Dendritic cell treated with granulocyte-macrophage colony-stimulating factor and Interleukin-4, amounts not matched to agents 40 ng/mL and 50 ng/mL, for 4 days (primary cell): Measurements from ENCODE around the gene MOB2.
A peak's percentile ranks its signal among the peaks of the same experiment; 100 is the strongest.

Source experiments
- H3K27ac Mint-ChIP-seq: one replicate; pipeline ENCODE4 v1.8.0; 2022; ENCODE audit warnings: mild to moderate bottlenecking, mixed read lengths
- H3K27me3 Mint-ChIP-seq: one replicate; pipeline ENCODE4 v1.8.0; 2022; ENCODE audit warnings: mild to moderate bottlenecking, mixed read lengths
- H3K36me3 Mint-ChIP-seq: one replicate; pipeline ENCODE4 v1.8.0; 2022; ENCODE audit warnings: low read depth, mixed read lengths
- H3K4me1 Mint-ChIP-seq: one replicate; pipeline ENCODE4 v1.8.0; 2022; ENCODE audit warnings: low read depth, mixed read lengths
- H3K4me3 Mint-ChIP-seq: one replicate; pipeline ENCODE4 v1.8.0; 2022; ENCODE audit warnings: mild to moderate bottlenecking, moderate library complexity, mixed read lengths
- H3K9me3 Mint-ChIP-seq: one replicate; pipeline ENCODE4 v1.8.0; 2022; ENCODE audit warnings: mixed read lengths
- intact Hi-C: fragments of 100-400 bp; cut with micrococcal nuclease; formaldehyde crosslinking; loops from one replicate; pipeline ENCODE4 v1.15.0; 2022

The MOB2 gene

DNA sequence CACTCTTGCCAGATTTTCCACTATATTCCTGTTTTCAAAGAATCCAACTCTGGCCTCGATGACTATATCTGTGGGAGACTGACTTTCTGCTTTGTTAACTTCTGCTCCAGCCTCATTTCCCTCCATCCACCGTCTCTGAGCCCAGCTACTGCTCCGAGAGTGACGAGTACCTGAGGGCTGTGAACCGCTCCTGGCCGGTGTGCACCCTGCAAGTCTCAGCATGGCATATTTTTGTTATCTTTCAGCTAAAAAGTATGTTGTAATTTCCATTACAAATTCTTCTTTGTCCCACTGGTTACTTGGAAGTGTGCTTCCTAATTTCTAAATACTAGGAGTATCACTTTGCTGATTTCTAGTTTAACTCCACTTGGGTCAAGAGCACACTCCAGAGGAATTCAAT is 36.5 kb upstream of the MOB2 start:
- intact Hi-C loops = no loop called here
- H3K4me3 Mint-ChIP-seq = no peak overlapping the region

DNA sequence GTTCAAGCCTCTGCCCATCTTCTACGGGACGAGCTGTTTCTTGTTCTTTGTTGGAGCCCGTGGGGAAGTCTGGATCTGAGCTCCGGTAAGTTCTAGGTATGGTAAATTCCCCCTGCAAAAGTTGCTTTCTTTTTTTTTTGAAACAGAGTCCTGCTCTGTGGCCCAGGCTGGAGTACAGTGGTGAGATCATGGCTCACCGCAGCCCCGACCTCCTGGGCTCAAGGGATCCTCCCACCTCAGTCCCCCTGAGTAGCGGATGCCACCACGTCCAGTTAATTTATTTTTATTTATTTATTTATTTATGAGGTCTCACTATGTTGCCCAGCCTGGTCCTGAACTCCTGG is 35.5 kb upstream of the MOB2 start:
- Mint-ChIP-seq H3K4me1 (peaks cover 8% of the 10 kb centered on the region), H3K9me3 (no peaks in the 10 kb centered on the region), H3K27ac (no peak overlapping the region), H3K4me3 (no peak overlapping the region), H3K36me3 (peaks cover 24% of the 10 kb centered on the region), H3K27me3 (no peaks in the 10 kb centered on the region)
- intact Hi-C loops = no loop called here

More for the DNA sequence above, 36.5 kb upstream of the MOB2 start:
- no peaks in the 10 kb centered on the region for H3K4me1 Mint-ChIP-seq
- no peaks in the 10 kb centered on the region for H3K27me3 Mint-ChIP-seq
- no peaks in the 10 kb centered on the region for H3K9me3 Mint-ChIP-seq
- peaks cover 17% of the 10 kb centered on the region for H3K36me3 Mint-ChIP-seq
- no peak overlapping the region for H3K27ac Mint-ChIP-seq

DNA sequence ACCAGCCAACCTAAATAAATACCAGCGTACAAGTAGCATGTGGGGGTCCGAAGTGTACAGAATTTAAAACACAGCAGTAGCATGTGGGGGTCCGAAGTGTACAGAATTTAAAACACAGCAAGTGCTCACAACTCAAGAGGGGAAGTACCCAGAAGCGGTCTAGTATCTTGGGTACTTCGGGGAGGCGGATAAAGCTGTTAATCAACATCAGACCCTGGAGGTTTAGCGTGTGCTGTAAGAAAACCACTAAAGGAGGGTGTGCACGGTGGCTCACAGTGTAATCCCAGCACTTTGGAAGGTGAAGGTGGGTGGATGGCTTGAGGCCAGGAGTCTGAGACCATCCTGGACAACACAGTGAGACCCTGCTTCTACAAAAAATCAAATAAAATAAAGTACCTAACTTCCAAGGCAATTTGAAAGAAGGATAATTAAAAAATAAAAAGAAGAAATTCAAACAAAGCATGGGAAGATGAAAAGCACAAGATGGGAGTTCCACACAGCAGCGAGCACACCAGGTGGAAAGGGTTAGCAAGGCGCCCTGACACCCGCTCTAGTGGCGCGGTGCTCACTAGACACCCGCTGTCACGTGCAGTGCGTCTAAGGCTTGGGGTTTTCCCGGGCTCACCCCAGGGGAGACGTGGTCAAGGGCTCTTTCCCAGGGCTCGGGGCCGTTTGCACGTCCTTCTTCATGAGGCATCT is 35.0 kb upstream of the MOB2 start:
- H3K4me1 Mint-ChIP-seq = peaks cover 11% of the 10 kb centered on the region
- H3K27me3 Mint-ChIP-seq = no peaks in the 10 kb centered on the region
- no peaks in the 10 kb centered on the region for H3K9me3 Mint-ChIP-seq
- H3K4me3 Mint-ChIP-seq = no peak overlapping the region
- peaks cover 24% of the 10 kb centered on the region for H3K36me3 Mint-ChIP-seq
- H3K27ac Mint-ChIP-seq = peak overlapping the region; percentile 7
- intact Hi-C loops = no loop called here

DNA sequence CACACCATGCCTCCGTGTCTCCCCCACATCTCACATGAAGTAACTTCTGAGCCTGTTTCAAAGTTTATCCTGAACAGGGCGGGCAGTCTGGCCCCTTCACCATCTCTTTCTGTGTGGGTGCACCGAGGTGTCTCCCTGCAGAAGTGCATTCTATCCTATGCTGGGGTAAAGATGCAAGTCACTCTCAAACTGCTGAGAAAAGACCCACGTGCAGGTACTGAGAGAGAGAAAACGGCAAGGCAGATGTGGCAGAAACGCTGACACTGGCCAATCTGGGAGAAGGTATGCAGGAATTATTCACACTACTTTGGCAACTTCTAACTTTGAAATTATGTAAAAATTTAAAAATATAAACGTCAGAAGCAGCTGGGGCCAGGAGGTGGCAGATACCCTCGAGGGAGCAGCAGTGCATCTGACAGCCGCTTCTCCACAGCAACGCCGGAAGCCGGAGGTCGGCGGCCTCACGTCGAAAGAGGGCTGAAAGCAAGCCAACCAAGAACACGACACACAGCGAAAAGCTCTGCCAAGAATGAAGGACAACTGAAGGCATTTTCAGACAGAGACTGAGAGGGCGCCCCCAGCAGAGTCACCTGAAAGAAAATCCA is 34.2 kb upstream of the MOB2 start:
- H3K4me1 Mint-ChIP-seq = peaks cover 18% of the 10 kb centered on the region
- H3K4me3 Mint-ChIP-seq = no peak overlapping the region
- H3K27me3 Mint-ChIP-seq = no peaks in the 10 kb centered on the region
- H3K27ac Mint-ChIP-seq = peak overlapping the region; percentile 7
- intact Hi-C loops = no loop called here
- H3K36me3 Mint-ChIP-seq = peaks cover 24% of the 10 kb centered on the region
- no peaks in the 10 kb centered on the region for H3K9me3 Mint-ChIP-seq

DNA sequence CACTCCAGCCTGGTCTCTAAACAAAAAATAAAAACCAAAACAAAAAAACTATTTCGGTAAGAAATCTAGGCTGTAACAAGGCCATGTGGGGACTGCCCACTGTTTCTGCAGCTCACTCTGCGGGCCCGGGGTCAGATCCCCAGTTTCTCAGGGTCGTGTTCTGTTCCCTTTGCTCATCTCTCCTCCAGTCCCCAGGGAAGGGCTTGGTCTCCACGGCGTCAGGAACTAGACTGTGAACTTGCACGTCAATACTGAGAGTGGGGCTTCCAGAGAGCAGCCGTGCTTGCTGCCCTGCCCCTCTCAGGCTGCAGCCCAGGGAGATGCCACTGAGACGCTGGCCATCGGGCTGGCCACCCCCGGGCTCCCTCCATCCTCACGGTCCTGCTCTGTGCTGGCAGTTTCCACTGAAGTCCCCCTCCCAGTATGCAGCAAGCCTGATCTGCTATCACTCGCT is 33.7 kb upstream of the MOB2 start:
- Mint-ChIP-seq H3K27me3 (no peaks in the 10 kb centered on the region), H3K36me3 (peaks cover 23% of the 10 kb centered on the region), H3K27ac (no peak overlapping the region), H3K4me1 (peaks cover 24% of the 10 kb centered on the region), H3K4me3 (no peak overlapping the region), H3K9me3 (no peaks in the 10 kb centered on the region)
- intact Hi-C loops = no loop called here

DNA sequence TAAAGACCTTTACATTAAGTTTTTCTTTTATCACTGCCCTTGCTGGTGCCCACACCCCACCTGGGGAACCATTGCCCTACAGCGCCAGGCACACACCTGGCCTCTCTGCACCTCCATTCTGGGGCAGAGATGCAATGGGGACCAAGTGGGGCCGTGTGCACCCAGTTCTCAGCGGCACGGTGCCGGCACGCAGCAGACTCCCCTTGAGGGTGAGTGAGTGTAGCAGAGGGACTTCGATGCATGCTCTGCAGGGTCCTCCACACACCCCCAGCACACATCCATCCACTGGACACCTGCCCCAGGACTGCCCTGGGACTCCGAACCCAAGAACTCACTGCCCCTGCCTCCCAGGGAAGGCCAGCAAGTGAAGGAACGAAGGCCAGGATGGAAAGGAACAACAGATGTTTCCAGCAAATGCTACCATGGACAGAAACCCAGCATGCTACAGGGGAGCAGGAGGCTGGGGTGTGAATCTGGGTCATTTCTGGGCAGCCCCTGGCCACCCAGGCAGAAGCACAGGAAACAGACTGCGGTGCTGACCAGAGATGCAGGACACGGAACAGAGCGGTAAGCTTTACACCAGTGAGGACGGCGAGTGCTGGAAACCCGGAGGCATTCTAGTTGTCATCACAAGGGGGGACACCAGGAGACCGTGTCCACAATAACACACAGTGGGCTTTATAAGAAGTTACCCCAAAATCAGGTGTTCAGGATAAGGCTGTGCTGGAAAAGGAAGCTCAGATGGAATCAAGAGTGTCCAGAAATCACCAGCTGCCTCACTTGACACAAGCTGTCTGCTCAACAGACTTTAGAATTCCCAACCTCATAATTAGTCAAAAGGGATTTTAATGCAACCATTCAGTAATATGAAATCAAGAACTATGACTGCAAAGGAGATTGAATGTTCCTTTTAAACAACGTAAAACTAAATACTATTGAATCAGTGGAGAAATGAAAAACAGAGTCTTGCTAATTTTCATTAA is 32.7 kb upstream of the MOB2 start:
- Mint-ChIP-seq H3K4me1 (peaks cover 28% of the 10 kb centered on the region), H3K4me3 (no peak overlapping the region), H3K27me3 (no peaks in the 10 kb centered on the region), H3K27ac (no peak overlapping the region), H3K36me3 (peaks cover 21% of the 10 kb centered on the region), H3K9me3 (no peaks in the 10 kb centered on the region)
- intact Hi-C loops = loop anchor here (5.0 kb wide), 1 partner anchor 227 kb away; no protein-coding TSS in a partner anchor

DNA sequence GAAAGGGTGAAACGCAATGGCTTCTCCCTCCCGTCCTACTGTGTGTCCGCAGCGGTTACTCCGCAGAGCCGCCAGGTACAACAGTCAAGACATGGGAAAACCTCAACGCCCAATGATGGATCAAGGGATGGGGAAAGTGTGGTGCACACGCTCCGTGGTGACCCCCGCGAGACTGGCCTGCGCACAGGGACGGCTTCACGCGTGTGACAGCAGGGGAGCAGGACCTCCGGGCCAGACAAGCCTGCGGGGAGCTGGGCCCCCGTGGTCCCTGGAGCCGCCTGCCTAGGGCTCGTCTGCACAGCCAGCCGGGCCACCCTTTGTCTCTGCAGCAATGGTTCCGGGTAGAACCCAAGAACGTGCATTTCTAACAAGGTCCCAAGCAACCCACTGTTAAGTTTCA is 31.7 kb upstream of the MOB2 start:
- Mint-ChIP-seq H3K4me3 (no peak overlapping the region), H3K27me3 (no peaks in the 10 kb centered on the region), H3K27ac (no peak overlapping the region), H3K4me1 (peaks cover 34% of the 10 kb centered on the region), H3K36me3 (peaks cover 31% of the 10 kb centered on the region), H3K9me3 (no peaks in the 10 kb centered on the region)
- intact Hi-C loops = loop anchor here (5.0 kb wide), 1 partner anchor 226 kb away; no protein-coding TSS in a partner anchor

DNA sequence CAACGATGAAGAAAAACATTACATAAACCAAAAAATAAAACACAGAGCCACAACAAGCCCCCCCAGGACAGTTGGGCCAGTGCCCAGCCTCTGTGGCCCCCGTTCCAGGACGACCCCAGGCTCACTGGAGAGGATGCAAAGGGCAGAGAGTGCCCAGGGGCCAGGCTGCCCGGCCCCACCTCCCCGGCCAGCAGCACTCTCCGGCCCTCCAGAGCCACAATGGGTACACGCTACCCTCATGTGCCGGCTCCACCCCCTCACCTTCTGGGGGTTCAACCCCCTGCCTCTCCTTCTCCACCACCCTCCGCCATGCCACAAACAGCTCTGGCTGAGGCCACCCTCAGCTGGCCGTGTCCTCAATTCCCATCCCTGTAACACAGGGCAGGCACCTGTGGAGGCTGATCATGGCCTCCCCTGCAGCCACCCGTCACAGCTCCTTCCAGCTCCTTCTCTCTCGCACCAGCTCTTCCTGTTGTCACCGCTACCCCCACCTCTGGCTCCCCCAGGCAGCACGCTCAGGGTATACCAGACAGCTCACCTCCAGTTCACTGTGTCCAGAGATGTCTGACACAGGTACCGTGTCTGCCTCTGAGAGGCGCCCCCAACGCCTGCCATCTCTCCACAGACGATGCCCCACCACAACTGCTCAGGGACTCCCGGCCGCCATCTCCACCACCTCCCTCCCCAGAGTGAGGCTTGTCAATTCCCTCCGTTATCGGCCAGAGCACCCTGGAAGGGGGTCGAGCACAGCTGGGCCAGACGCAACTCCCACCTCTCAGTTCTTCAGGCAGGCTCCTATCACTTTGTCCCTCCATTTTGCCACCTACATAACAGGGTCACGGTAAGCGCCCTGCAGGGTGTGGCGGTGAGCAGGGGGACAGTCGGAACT is 30.8 kb upstream of the MOB2 start:
- no peak overlapping the region for H3K4me3 Mint-ChIP-seq
- intact Hi-C loops = loop anchor here (5.0 kb wide), 1 partner anchor 225 kb away; no protein-coding TSS in a partner anchor
- peaks cover 35% of the 10 kb centered on the region for H3K36me3 Mint-ChIP-seq
- no peak overlapping the region for H3K27ac Mint-ChIP-seq
- no peaks in the 10 kb centered on the region for H3K27me3 Mint-ChIP-seq
- H3K9me3 Mint-ChIP-seq = no peaks in the 10 kb centered on the region
- H3K4me1 Mint-ChIP-seq = peaks cover 36% of the 10 kb centered on the region

DNA sequence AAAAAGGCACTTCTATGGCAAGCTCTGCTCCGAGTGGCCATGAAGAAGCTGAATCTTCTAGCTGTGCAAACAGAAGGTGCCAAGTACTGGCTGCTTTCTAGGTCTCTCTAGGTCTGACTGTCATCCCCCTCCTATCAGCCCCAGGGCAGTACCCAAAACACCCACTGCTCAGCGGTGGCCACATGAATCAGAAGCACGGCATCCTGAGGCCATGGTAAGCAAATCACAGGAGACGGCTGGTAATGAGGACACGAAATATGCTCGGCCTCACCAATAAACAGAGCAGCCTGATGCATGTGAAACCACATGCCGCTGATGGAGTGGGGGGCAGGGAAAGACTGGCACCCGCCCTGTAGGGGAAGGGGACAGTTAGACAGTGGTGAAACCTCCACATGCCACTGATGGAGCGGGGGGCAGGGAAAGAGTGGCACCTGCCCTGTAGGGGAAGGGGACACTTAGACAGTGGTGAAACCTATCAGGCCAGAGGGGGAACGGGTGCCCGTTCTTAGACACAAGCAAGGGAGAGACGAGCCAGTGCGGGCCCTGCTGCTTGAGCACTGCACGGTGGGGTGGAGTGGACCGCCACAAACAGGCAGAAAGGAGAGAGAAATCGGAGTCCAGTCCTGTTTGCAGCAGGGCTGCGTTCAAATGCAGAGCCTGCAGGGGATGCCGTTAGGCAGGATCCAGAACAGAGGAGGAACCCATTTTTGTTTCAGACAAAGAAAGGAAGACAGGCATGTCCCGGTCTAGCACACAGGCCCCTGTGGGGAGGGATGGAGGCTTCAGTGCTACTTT is 29.9 kb upstream of the MOB2 start:
- peaks cover 36% of the 10 kb centered on the region for H3K4me1 Mint-ChIP-seq
- H3K4me3 Mint-ChIP-seq = no peak overlapping the region

DNA sequence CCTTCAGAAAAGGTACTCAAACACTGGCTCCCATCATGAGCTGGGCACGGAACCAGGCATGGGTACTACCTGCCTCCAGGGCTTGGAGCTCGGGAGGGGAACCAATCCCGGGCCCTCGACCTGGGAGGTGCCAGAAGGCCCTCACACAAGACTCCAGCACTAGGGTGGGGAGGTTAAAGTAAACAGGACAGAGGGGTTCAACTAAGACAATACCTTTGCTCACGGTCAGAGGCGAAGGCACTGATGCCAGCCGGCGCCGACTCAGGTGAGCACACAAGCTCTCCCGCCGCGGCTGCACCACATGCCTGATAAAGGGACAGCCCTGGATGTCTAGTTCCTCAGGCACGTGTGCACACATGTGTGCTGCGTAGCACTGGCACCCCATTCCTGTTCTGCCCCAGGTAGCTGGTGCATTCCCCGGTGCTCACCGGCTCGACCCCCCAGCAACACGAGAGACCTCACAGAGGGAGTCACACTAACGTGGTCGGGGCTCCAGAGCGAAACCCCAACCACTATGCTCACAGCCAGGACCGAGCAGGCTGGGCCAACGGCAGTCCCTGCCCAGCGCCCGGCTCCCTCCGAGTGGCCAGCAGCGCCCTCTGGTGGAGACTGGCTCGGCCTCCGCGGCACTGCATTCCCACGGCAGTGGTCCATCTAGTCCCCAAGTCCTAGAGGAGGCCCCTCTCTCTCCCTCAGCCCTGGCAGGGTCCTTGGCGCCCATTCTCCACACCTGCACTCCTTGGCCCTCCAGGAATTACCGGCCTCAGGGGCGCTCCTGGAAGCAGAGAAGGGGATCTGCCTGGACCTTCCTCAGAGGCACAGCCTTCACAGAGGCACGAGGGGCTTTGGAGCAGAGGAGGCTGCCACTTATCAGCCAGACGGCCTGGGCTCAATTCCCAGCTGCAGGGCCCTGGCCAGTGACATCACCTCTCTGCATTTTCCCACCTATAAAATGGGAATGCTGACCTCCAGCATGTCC is 28.8 kb upstream of the MOB2 start:
- peaks cover 36% of the 10 kb centered on the region for H3K4me1 Mint-ChIP-seq
- no peaks in the 10 kb centered on the region for H3K9me3 Mint-ChIP-seq
- H3K27me3 Mint-ChIP-seq = no peaks in the 10 kb centered on the region
- intact Hi-C loops = loop anchor here (1.0 to 5.0 kb wide), 2 partner anchors 223 to 312 kb away; no protein-coding TSS in a partner anchor
- H3K4me3 Mint-ChIP-seq = no peak overlapping the region
- H3K36me3 Mint-ChIP-seq = peaks cover 30% of the 10 kb centered on the region
- no peak overlapping the region for H3K27ac Mint-ChIP-seq

More for the DNA sequence above, 29.9 kb upstream of the MOB2 start:
- Mint-ChIP-seq H3K9me3 (no peaks in the 10 kb centered on the region), H3K27ac (no peak overlapping the region), H3K27me3 (no peaks in the 10 kb centered on the region), H3K36me3 (peaks cover 38% of the 10 kb centered on the region)
- intact Hi-C loops = loop anchor here (5.0 kb wide), 1 partner anchor 224 kb away; no protein-coding TSS in a partner anchor

DNA sequence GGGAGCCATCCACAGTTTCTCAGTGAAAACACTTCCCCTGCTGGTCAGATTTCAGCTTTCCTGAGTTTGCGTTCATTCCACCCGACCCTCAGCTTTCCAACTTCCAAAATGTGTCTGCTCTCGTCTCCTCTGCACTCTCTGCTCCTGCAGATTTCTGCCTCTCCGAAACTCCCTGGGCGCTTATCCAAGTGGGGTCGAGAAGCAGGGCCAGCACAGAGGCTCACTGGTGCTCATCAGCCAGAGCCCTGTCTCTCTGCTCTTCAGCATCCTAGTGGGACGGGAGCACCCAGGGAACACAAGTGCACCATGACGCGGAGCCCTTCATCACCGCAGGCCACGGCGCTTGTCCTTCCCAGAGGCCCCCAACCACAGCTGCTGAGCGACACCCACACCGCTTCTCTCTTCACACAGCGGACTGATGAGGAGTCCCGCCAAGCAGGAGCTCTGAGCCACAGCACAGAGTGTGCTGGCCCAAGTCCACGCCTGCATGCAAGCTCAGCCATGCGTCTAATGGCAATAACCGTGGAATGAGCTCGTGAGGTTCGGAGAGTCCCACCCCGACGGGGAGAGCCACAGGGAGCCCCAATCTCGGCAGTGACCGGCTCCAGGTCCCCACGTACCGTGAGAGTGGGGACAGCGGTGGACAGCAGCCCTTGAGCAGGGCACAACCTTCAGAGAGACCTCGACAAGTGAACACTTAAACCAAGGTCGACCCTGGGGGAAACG is 27.9 kb upstream of the MOB2 start:
- Mint-ChIP-seq H3K27ac (no peak overlapping the region), H3K27me3 (no peaks in the 10 kb centered on the region), H3K9me3 (no peaks in the 10 kb centered on the region), H3K4me3 (no peak overlapping the region), H3K36me3 (peaks cover 28% of the 10 kb centered on the region), H3K4me1 (peaks cover 37% of the 10 kb centered on the region)
- intact Hi-C loops = loop anchor here (1.0 to 5.0 kb wide), 2 partner anchors 222 to 311 kb away; no protein-coding TSS in a partner anchor
